Neural cell (in vitro differentiated cells): ENCODE data around the gene ACVRL1. TPM values are rescaled to one million over a fixed set of nuclear protein-coding genes. Genes with fewer than 3 reads are reported as not detected.

Experiments used
- H2AFZ ChIP-seq: fragments of 200-600, 300-800 bp; sonication (generic), shearing (Covaris generic); 2 replicates; pipeline ENCODE4 v1.6.0; 2014; ENCODE audit warnings: low read depth, mild to moderate bottlenecking, antibody characterized with exemption, low read length, moderate library complexity
- H3F3A ChIP-seq: fragments of 200-600 bp; shearing (Covaris generic); 2 replicates; pipeline ENCODE4 v1.6.1; 2016; ENCODE audit warnings: mild to moderate bottlenecking, moderate library complexity, mixed read lengths, antibody characterized with exemption, low read length; ENCODE audit not compliant: insufficient read depth, poor library complexity, severe bottlenecking
- H3K27ac ChIP-seq: fragments of 200-600, 300-800 bp; sonication (generic), shearing (Covaris generic); 2 replicates; pipeline ENCODE4 v1.5.1; 2014; ENCODE audit warnings: mild to moderate bottlenecking, low read length, moderate library complexity
- H3K27me3 ChIP-seq: fragments of 300-800, 200-600 bp; sonication (generic), shearing (Covaris generic); 2 replicates; pipeline ENCODE4 v1.6.0; 2014; ENCODE audit warnings: mild to moderate bottlenecking, low read depth, low read length, moderate library complexity; ENCODE audit not compliant: insufficient read depth
- H3K36me3 ChIP-seq: fragments of 300-800, 200-600 bp; sonication (generic), shearing (Covaris generic); 2 replicates; pipeline ENCODE4 v1.5.1; 2014; ENCODE audit warnings: mild to moderate bottlenecking, antibody characterized with exemption, low read length, moderate library complexity; ENCODE audit not compliant: insufficient read depth
- H3K4me2 ChIP-seq: fragments of 300-800, 200-600 bp; sonication (generic), shearing (Covaris generic); 2 replicates; pipeline ENCODE4 v1.6.0; 2014; ENCODE audit warnings: mild to moderate bottlenecking, low read length
- H3K4me3 ChIP-seq: fragments of 300-800, 200-600 bp; sonication (generic), shearing (Covaris generic); 2 replicates; pipeline ENCODE4 v1.5.1; 2014; ENCODE audit warnings: mild to moderate bottlenecking, low read length, moderate library complexity
- H3K79me2 ChIP-seq: fragments of 200-600 bp; shearing (Covaris generic); replicated peaks from 2 replicates; pipeline ENCODE4 v1.6.0; 2014; ENCODE audit warnings: mild to moderate bottlenecking, low read length, moderate library complexity; ENCODE audit not compliant: insufficient read depth
- H3K9ac ChIP-seq: fragments of 300-800, 200-600 bp; sonication (generic), shearing (Covaris generic); 2 replicates; pipeline ENCODE4 v1.6.1; 2016; ENCODE audit warnings: mild to moderate bottlenecking, low read length, mixed read lengths
- H3K9me2 ChIP-seq: fragments of 200-600 bp; shearing (Covaris generic); 2 replicates; pipeline ENCODE4 v1.6.1; 2016; ENCODE audit warnings: mild to moderate bottlenecking, low read length, mixed read lengths; ENCODE audit not compliant: insufficient read depth
- H3K9me3 ChIP-seq: fragments of 200-600, 300-800 bp; sonication (generic), shearing (Covaris generic); 2 replicates; pipeline ENCODE4 v1.6.1; 2016; ENCODE audit warnings: mild to moderate bottlenecking, mixed run types, low read length, moderate library complexity, mixed read lengths
- H4K20me1 ChIP-seq: fragments of 200-600 bp; shearing (Covaris generic); 2 replicates; pipeline ENCODE4 v1.6.1; 2016; ENCODE audit warnings: mild to moderate bottlenecking, mixed run types; ENCODE audit not compliant: insufficient read depth
- CTCF ChIP-seq: fragments of 450-650 bp; IDR thresholded peaks from 2 replicates; pipeline ENCODE4 v1.5.1; 2014; ENCODE audit warnings: antibody characterized with exemption, mild to moderate bottlenecking, moderate library complexity; ENCODE audit not compliant: poor library complexity, severe bottlenecking
- EP300 ChIP-seq: fragments of 450-650 bp; conservative IDR thresholded peaks from 2 replicates; pipeline ENCODE4 v1.6.1; 2014; ENCODE audit warnings: antibody characterized with exemption, mild to moderate bottlenecking, moderate library complexity; ENCODE audit not compliant: poor library complexity, severe bottlenecking
- EZH2 ChIP-seq: fragments of 200-600, 300-800 bp; shearing (Covaris generic), sonication (generic); IDR thresholded peaks from 2 replicates; pipeline ENCODE4 v1.6.1; 2014; ENCODE audit warnings: antibody characterized with exemption, low read length, borderline replicate concordance, mild to moderate bottlenecking; ENCODE audit not compliant: insufficient read depth, poor library complexity, severe bottlenecking
- MXI1 ChIP-seq: fragments of 450-650 bp; conservative IDR thresholded peaks from 2 replicates; pipeline ENCODE4 v1.6.1; 2014; ENCODE audit warnings: antibody characterized with exemption, mild to moderate bottlenecking; ENCODE audit not compliant: poor library complexity, severe bottlenecking
- POLR2AphosphoS5 ChIP-seq: IDR thresholded peaks from 2 replicates; pipeline ENCODE4 v1.6.1; 2012
- RAD21 ChIP-seq: fragments of 450-650 bp; conservative IDR thresholded peaks from 2 replicates; pipeline ENCODE4 v1.6.1; 2014; ENCODE audit warnings: antibody characterized with exemption, mild to moderate bottlenecking, moderate library complexity
- REST ChIP-seq: IDR thresholded peaks from 2 replicates; pipeline ENCODE4 v1.6.1; 2012; ENCODE audit warnings: borderline replicate concordance
- SMC3 ChIP-seq: fragments of 450-650 bp; conservative IDR thresholded peaks from 2 replicates; pipeline ENCODE4 v1.6.1; 2014; ENCODE audit warnings: antibody characterized with exemption, mild to moderate bottlenecking, moderate library complexity; ENCODE audit not compliant: poor library complexity
- TAF1 ChIP-seq: IDR thresholded peaks from 2 replicates; pipeline ENCODE4 v1.6.1; 2012; ENCODE audit warnings: low read depth
- polyA plus RNA-seq: library from polyadenylated mRNA; depleted of rRNA; stranded (reverse); fragments of >200 nt; gene quantifications from 2 replicates; pipeline ENCODE4 v1.2.3, GENCODE V29; 2014

Gene ACVRL1
- polyA plus RNA-seq, 1 donor from 2014 or later: not detected

GRCh38 chr12:51960488-51960887 is 53.2 kb downstream of the ACVRL1 start:
- H3K4me2 ChIP-seq: no peak overlapping the region
- H3K9me2 ChIP-seq: no peaks in the 10 kb centered on the region
- H4K20me1 ChIP-seq: peaks cover 30% of the 10 kb centered on the region
- no peak overlapping the region for H3K9ac ChIP-seq
- H2AFZ ChIP-seq: no peak overlapping the region
- peaks cover 81% of the 10 kb centered on the region for H3K79me2 ChIP-seq
- H3K36me3 ChIP-seq: no peaks in the 10 kb centered on the region
- H3K9me3 ChIP-seq: no peaks in the 10 kb centered on the region
- H3K4me3 ChIP-seq: no peak overlapping the region
- no peaks in the 10 kb centered on the region for H3K27me3 ChIP-seq
- H3K27ac ChIP-seq: no peak overlapping the region
- TF ChIP-seq EZH2 (no peak), MXI1 (no peak)
- no peaks in the 10 kb centered on the region for H3F3A ChIP-seq

GRCh38 chr12:51960890-51961289 is 53.6 kb downstream of the ACVRL1 start:
- Histone ChIP-seq H3K9me2 (no peaks in the 10 kb centered on the region), H2AFZ (no peak overlapping the region), H3K27me3 (no peaks in the 10 kb centered on the region), H3K9ac (no peak overlapping the region), H3F3A (no peaks in the 10 kb centered on the region), H3K36me3 (no peaks in the 10 kb centered on the region), H3K79me2 (peaks cover 81% of the 10 kb centered on the region), H3K9me3 (no peaks in the 10 kb centered on the region), H3K4me2 (no peak overlapping the region), H4K20me1 (peaks cover 28% of the 10 kb centered on the region), H3K27ac (no peak overlapping the region), H3K4me3 (no peak overlapping the region)
- TF ChIP-seq EP300 (no peak), RAD21 (no peak), REST (no peak)

GRCh38 chr12:51961834-51962233 is 54.5 kb downstream of the ACVRL1 start:
- Histone ChIP-seq H3K27me3 (no peaks in the 10 kb centered on the region), H3K4me2 (no peak overlapping the region), H4K20me1 (peaks cover 21% of the 10 kb centered on the region), H3K79me2 (peaks cover 81% of the 10 kb centered on the region), H3K9ac (no peak overlapping the region), H3K27ac (no peak overlapping the region), H3K4me3 (no peak overlapping the region), H3K9me2 (no peaks in the 10 kb centered on the region), H3F3A (no peaks in the 10 kb centered on the region), H3K9me3 (no peaks in the 10 kb centered on the region), H3K36me3 (no peaks in the 10 kb centered on the region), H2AFZ (no peak overlapping the region)
- TF ChIP-seq REST (no peak), EP300 (no peak), EZH2 (no peak), SMC3 (no peak), POLR2AphosphoS5 (no peak), TAF1 (no peak), CTCF (no peak), RAD21 (no peak), MXI1 (no peak)
